HG03469 (cell line): ENCODE measurements around the gene MBD5.

Experiments
- ATAC-seq: cut with Tn5 transposase; IDR thresholded peaks from one replicate; pipeline ENCODE4 v1.9.1; 2021; ENCODE audit warnings: mild to moderate bottlenecking, moderate library complexity, moderate number of reproducible peaks; ENCODE audit not compliant: unreplicated experiment

The MBD5 gene

GRCh38 chr2:148207111-148207510, 186.2 kb downstream of the MBD5 start:
- ATAC-seq, result no peak

GRCh38 chr2:148209603-148210002, 188.7 kb downstream of the MBD5 start:
- ATAC-seq, result no peak

DNA sequence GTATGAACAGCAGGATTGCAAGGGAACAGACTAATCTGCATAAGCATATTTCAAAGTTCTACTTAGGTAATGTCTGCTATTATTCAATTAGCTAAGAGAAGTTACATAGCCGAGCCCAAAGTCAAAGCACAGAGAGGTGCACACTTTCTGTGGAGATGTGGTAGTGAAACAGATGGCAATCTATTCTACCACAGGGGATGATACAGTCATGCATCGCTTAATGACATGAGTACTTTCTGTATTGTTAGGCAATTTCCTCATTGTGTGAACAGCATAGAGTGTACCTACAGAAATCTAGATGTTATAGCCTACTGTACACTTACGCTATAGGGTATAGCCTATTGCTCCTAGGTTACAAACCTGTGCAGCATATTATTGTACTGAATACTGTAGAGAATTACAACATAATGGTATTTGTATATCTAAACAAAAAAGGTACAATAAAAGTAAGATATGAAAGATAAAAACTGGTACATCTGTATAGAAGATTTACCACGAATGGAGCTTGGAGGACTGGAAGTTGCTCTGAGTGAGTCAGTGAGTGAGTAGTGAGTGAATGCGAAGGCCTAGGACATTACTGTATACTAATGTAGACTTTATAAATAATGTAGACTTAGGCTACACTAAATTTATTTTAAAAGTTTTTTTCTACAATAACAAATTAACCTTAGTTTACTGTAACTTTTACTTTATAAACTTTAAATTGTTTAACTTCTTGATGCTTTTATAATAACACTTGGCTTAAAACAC, 197.6 kb downstream of the MBD5 start:
- ATAC-seq, result no peak

DNA sequence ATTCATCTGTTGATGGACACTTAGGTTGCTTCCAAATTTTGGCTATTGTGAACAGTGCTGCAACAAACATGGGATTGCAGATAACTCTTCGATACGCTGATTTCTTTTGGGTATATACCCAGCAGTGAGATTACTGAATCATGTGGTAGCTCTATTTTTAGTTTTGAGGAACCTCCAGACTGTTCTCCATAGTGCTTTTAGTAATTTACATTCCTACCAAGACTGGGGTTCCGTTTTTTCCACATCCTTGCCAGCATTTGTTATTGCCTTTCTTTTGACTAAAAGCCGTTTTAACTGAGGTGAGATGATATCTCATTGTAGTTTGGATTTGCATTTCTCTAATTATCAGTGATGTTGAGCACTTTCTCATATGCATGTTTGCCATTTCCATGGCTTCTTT, 200.3 kb downstream of the MBD5 start:
- no peak for ATAC-seq

DNA sequence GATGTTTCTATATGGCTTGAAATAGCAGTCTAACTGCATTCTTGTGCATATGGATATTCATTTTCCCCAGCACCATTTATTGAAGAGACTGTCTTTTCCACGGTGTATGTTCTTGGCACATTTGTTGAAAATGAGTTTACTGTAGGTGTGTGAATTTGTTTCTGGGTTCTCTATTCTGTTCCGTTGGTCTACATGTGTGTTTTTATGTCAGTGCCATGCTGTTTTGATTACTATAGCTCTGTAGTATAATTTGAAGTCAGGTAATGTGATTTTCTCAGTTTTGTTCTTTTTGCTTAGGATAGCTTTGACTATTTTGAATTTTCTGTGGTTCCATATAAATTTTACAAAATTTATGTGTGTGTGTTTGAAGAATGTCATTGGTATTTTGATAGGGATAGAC, 201.0 kb downstream of the MBD5 start:
- no peak for ATAC-seq

DNA sequence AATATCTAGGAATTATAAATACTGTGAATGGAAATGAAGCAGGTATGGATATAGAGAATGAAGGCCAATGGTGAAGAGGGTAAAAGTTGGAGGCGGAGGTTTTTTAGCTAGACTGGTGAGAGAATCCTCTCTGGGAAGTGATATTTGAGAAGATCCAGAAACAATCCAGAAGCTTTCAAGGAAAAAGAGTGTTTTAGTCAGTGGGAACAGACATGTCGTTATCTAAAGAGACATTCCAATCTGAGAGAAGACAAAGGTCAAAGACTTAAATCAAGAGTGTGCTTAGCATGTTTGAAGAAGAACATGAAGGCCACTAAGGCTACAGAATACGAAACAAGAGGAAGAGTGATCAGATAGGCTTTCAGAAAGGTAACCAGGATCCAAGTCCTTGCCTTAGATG, 211.0 kb downstream of the MBD5 start:
- ATAC-seq, result no peak

- no peak for ATAC-seq
Measured at GRCh38 chr2:148234143-148234542, 213.3 kb downstream of the MBD5 start.

DNA sequence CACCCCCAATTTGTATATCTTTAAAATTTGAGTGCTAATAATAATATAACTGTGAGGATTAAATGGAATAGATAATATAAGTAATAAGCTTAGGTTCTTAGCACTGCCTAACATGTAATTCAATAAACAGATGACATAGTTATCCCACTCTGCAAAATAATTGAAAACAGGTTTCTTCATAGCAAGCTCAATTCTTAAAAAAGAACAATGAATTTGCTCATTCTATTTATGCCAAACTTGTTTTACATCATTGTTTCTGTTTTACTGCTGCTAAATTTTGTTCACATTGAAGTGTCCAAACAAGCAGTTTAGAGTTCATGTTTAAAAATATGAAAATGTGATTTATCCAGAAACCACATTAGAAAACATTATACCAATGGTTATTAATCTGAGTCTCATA, 217.0 kb downstream of the MBD5 start:
- ATAC-seq, result no peak

DNA sequence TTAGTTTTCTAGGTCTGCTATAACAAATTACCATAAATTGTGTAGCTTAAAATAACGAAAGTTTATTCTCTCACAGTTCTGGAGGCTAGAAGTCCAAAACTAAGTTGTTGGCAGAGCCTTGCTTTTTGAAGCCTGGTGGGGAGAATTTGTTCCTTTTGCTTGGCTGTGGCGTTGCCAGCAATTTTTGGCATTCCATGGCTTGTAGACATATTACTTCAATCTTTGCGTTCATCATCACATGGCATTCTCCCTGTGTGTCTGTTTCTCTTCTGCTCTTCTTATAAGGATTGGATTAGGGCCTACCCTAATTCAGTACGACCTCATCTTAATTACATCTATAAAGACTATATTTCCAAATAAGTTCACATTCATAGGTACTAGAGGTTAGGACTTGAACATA, 217.7 kb downstream of the MBD5 start:
- no peak for ATAC-seq

GRCh38 chr2:148240838-148241237, 219.9 kb downstream of the MBD5 start:
- no peak for ATAC-seq

DNA sequence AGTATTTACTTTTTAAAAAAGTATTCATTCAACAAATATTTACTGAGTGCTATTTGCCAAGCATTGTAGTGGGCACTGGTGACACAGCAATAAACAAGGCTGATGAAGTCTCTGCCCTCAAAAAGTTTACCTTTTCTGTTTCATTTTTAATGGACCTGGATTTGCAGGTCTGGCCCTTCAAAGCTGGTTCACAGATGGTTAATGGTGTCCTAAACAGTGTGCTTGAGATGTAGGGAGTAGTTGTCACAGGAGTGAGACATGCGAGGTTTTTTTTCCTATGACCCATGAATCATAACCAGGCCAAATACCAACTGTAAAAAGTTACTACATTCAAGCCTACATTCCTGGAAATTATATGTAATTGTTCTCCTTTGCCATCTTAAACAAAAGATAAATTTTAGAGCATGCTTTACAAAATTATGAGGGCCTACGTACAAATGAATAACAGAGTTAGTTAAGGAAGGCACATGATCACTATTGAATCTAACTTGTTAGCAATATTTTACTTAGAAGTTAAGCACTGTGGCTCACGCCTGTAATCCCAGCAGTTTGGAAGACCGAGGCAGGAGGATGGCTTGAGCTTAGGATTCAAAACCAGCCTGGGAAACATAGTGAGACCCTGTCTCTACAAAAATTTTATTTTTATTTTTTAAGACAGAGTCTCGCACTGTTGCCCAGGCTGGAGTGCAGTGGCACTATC, 223.9 kb downstream of the MBD5 start:
- ATAC-seq, result no peak

- ATAC-seq, result no peak
Measured at GRCh38 chr2:148251993-148252392, 231.1 kb downstream of the MBD5 start.

DNA sequence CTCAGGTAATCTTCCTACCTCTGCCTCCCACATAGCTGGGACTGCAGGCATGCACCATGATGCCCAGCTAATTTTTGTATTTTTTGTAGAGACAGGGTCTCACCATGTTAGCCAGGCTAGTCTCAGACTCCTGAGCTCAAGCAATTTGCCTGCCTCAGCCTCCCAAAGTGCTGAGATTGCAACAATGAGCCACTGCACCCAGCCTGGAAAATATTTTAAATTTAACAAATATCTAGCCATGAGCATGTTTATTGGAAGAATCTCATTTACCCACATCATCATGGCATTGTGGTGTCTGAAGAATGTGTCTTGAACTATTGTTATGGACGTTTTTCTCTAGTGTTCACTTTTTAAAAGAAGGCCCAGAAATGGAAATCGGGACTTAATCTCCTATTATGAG, 231.8 kb downstream of the MBD5 start:
- ATAC-seq, result no peak

DNA sequence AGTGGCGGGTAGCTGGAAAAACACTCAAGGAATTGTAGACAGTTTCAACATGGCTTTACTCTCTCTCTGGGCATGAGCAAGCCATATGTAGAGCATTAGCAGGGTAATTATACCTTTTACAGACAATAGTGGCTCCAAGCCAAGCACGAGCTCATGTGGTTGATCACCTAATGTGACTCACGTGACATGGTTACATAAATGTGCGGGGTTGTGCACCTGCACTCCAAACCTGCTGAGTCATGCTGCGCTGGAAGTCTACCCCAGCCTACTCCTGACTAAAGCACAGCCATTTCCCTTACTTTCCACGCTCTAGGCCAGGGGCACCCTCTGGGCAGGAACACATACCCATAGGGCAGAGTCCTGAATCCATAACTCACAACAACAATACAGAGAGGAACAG, 232.8 kb downstream of the MBD5 start:
- ATAC-seq, result no peak

- ATAC-seq, result no peak
Measured at GRCh38 chr2:148255929-148256328, 235.0 kb downstream of the MBD5 start.

- ATAC-seq, result no peak
Measured at GRCh38 chr2:148257276-148257675, 236.4 kb downstream of the MBD5 start.

DNA sequence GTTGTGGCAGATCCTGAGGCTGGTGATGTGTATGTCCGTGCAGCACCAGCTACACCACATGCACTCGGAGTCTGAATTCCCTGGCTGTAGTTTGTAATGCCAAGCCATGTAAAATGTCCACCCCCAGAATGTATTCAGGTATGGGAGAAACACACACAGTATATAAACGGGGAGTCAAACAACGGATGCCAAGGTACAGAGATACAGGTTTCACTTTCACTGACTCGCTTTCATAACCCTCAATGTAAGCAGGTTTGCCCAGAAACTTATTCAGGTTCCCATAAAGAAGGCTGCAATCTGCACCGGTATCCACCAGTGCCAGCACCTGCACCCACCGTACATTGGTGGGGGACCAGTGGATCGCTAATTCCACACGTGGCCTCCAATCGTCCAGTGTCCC, 237.2 kb downstream of the MBD5 start:
- no peak for ATAC-seq

DNA sequence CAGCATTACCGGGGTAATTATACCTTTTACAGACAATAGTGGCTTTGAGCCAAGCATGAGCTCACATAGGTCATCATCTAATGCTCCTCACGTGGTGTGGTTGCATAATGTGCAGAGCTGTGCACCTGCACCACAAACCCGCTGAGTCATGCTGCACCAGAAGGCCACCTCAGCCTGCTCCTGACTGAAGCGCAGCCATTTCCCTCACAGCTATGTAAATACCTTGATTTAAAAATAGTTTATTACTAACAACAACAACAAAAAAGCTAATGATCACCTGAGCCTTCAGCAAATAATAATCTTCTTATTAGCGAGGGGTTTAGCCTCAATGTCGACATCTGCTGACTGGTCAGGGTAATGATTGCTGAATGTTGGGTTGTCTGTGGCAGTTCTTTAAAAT, 238.8 kb downstream of the MBD5 start:
- no peak for ATAC-seq

DNA sequence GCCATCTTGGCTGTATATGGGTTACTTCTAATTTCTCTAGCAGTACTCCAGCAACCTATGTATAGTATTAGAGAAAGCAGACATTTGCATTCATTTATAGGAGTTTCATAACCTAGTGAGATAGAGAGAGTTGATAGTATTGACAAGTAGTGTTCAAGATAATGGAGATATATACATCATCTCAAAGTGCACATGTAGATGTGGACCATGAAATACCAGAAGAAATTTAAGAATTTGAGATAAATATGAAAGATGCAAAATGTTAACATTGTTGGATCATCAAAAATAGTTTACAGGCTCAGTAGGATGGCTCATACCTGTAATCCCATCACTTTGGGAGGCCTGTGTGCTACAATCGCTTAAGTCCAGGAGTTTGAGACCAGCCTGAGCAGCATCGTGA, 243.0 kb downstream of the MBD5 start:
- ATAC-seq, result no peak

GRCh38 chr2:148273158-148273691, 252.3 kb downstream of the MBD5 start:
- ATAC-seq, result no peak

GRCh38 chr2:148279216-148279615, 258.3 kb downstream of the MBD5 start:
- no peak for ATAC-seq

DNA sequence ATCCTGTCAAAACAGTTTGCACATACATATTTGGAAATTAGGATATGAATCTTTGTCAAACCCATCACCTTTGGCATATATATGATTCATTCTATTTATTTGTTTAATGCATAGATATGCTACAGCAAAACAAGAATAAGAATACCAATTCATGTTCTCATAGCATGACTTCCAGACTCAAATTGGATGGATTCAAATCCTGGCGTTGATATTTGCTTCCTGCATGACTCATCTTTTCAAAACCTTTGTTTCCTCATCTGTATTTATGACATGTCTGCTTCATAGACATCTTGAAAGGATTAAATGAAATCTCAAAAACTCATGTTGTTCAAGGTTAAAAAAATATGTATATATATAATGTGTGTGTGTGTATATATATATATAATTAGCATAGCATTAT, 261.3 kb downstream of the MBD5 start:
- no peak for ATAC-seq
